Endothelial cell of umbilical vein (primary cell): ENCODE measurements around the gene ARHGEF17. TPM values are rescaled to one million over a fixed set of nuclear protein-coding genes. Genes with fewer than 3 reads are reported as not detected.

Experiments used
- BruUV-seq: library from RNA; stranded (reverse); fragments of 400-500 nt; replicated peaks from 2 replicates; lab custom pipeline; 2021; lab: Mats Ljungman, UMichigan
- CTCF ChIA-PET: fragments of 300-600, 350-600 bp; sonication (Branson Sonifier 250); formaldehyde crosslinking; loops from one replicate; lab custom pipeline; 2021; ENCODE audit warnings: antibody characterized with exemption, inconsistent platforms; lab: Charles Lee
- POLR2A ChIA-PET: fragments of 300-600, 350-600 bp; sonication (Branson Sonifier 250); formaldehyde crosslinking; loops from one replicate; lab custom pipeline; 2021; ENCODE audit warnings: antibody characterized with exemption, inconsistent platforms; lab: Charles Lee
- DNase-seq: peaks from one replicate; pipeline ENCODE4 v3.0.0-alpha.2; 2011; ENCODE audit warnings: low read depth, low spot score
- FAIRE-seq: peaks from 2 replicates; lab custom pipeline; 2011; peaks lifted over from hg19 to GRCh38; lab: Jason Lieb, UNC
- H2AFZ ChIP-seq: 2 replicates; pipeline ENCODE4 v1.6.0; 2012; ENCODE audit warnings: low read depth, low read length, control low read depth, inconsistent platforms
- H3K27ac ChIP-seq: 2 replicates; pipeline ENCODE4 v1.5.1; 2011; ENCODE audit warnings: low read depth, mild to moderate bottlenecking, control low read depth, low read length, moderate library complexity; ENCODE audit not compliant: insufficient read depth
- H3K27me3 ChIP-seq, 2 experiments: 2 replicates each; pipeline versions ENCODE4 v1.6.0 to v1.6.1; 2011; ENCODE audit warnings: low read length in 2 of 2, mixed read lengths in 1 of 2; ENCODE audit not compliant: control insufficient read depth in 2 of 2, insufficient read depth in 2 of 2
- H3K36me3 ChIP-seq, 2 experiments: 2 replicates in 1 of 2; 3 replicates in 1 of 2; pipeline ENCODE4 v1.5.1; 2011; ENCODE audit warnings: low read length in 2 of 2, mild to moderate bottlenecking in 1 of 2, moderate library complexity in 1 of 2; ENCODE audit not compliant: control insufficient read depth in 2 of 2, insufficient read depth in 2 of 2; ENCODE audit errors: extremely low read depth in 1 of 2
- H3K4me1 ChIP-seq: 3 replicates; pipeline ENCODE4 v1.5.1; 2011; ENCODE audit warnings: mild to moderate bottlenecking, low read length; ENCODE audit not compliant: control insufficient read depth, insufficient read depth; ENCODE audit errors: extremely low read depth
- H3K4me2 ChIP-seq: 2 replicates; pipeline ENCODE4 v1.6.1; 2011; ENCODE audit warnings: low read length, control low read depth, mixed read lengths; ENCODE audit not compliant: insufficient read depth
- H3K4me3 ChIP-seq, 3 experiments: fragments of 200-600 bp in 1 of 3; sonication (generic), shearing (Covaris generic) in 1 of 3; replicated peaks in 1 of 3; 2 replicates each; pipeline ENCODE4 v1.5.1; 2011 to 2016; ENCODE audit warnings: control low read depth in 3 of 3, low read length in 3 of 3, mild to moderate bottlenecking in 2 of 3, inconsistent platforms in 1 of 3, low read depth in 1 of 3, moderate library complexity in 1 of 3; ENCODE audit not compliant: insufficient read depth in 1 of 3
- H3K79me2 ChIP-seq: 2 replicates; pipeline ENCODE4 v1.6.0; 2012; ENCODE audit warnings: low read length, inconsistent platforms; ENCODE audit not compliant: control insufficient read depth, insufficient read depth
- H3K9ac ChIP-seq: replicated peaks from 2 replicates; pipeline ENCODE3; 2011; ENCODE audit warnings: low read length, control low read depth; ENCODE audit not compliant: insufficient read depth; ENCODE audit errors: extremely low read depth
- H3K9me1 ChIP-seq: replicated peaks from 3 replicates; pipeline ENCODE4 v1.6.0; 2011; ENCODE audit warnings: mild to moderate bottlenecking, low read length; ENCODE audit not compliant: control insufficient read depth, insufficient read depth; ENCODE audit errors: extremely low read depth
- H3K9me3 ChIP-seq: replicated peaks from 2 replicates; pipeline ENCODE4 v1.5.1; 2012; ENCODE audit warnings: low read length, inconsistent platforms; ENCODE audit not compliant: control insufficient read depth, insufficient read depth
- H4K20me1 ChIP-seq: replicated peaks from 2 replicates; pipeline ENCODE3; 2011; ENCODE audit warnings: mild to moderate bottlenecking, low read length; ENCODE audit not compliant: control insufficient read depth, insufficient read depth; ENCODE audit errors: extremely low read depth
- EZH2 ChIP-seq: IDR thresholded peaks from 2 replicates; pipeline ENCODE4 v1.6.1; 2012; ENCODE audit warnings: borderline replicate concordance, low read depth, mild to moderate bottlenecking, moderate library complexity, low read length, inconsistent platforms; ENCODE audit not compliant: severe bottlenecking
- FOS ChIP-seq: IDR thresholded peaks from 2 replicates; pipeline ENCODE4 v1.6.1; 2011; ENCODE audit warnings: mild to moderate bottlenecking, low read length, moderate library complexity, borderline replicate concordance; ENCODE audit not compliant: insufficient read depth
- GATA2 ChIP-seq: IDR thresholded peaks from 2 replicates; pipeline ENCODE4 v1.7.0; 2011; ENCODE audit warnings: low read depth, mild to moderate bottlenecking, moderate library complexity, mixed read lengths, low read length; ENCODE audit not compliant: insufficient read length, insufficient read depth
- JUN ChIP-seq: IDR thresholded peaks from 2 replicates; pipeline ENCODE4 v1.6.1; 2011; ENCODE audit warnings: borderline replicate concordance, low read depth; ENCODE audit not compliant: insufficient read length, insufficient read depth
- MYC ChIP-seq: IDR thresholded peaks from one replicate; pipeline ENCODE4 v1.6.1; 2011; ENCODE audit warnings: mild to moderate bottlenecking, low read depth, low read length
- POLR2A ChIP-seq: IDR thresholded peaks from 2 replicates; pipeline ENCODE4 v1.6.1; 2012; ENCODE audit warnings: low read depth, mild to moderate bottlenecking, control low read depth, low read length
- POLR2AphosphoS5 ChIP-seq: IDR thresholded peaks from 2 replicates; pipeline ENCODE4 v1.6.1; 2012; ENCODE audit warnings: low read depth, mild to moderate bottlenecking, control low read depth, low read length, moderate library complexity; ENCODE audit not compliant: insufficient read depth
- dilution Hi-C: fragments of 300-500 bp; cut with MboI; formaldehyde crosslinking; loops from one replicate; pipeline ENCODE4 v1.15.0; 2019; ENCODE audit warnings: low sequenced_read_pairs; ENCODE audit not compliant: extremely low pct_ligation_motif_present
- intact Hi-C: fragments of 100-400 bp; cut with micrococcal nuclease; formaldehyde crosslinking; loops from one replicate; pipeline ENCODE4 v1.10.0; 2022
- polyA plus RNA-seq, 4 experiments: library from polyadenylated mRNA; depleted of rRNA in 3 of 4; stranded (reverse) in 3 of 4; unstranded in 1 of 4; fragments of >200 nt; gene quantifications; 2 replicates each; pipeline versions ENCODE4 v1.2.1 to v1.2.3, GENCODE V29; 2011 to 2012; ENCODE audit warnings: missing spikeins in 1 of 4
- total RNA-seq: library from RNA; stranded (reverse); gene quantifications from 2 replicates; pipeline ENCODE4 v1.2.3, GENCODE V29; 2021
- TF ChIP-seq, protein P1 (sequence below), 2 donors: IDR thresholded peaks; 1 replicate in 1 of 2; 2 replicates in 1 of 2; pipeline ENCODE4 v1.5.1; 2011; ENCODE audit warnings: low read length in 2 of 2, mild to moderate bottlenecking in 2 of 2, moderate library complexity in 2 of 2, control low read depth in 1 of 2, inconsistent platforms in 1 of 2, low read depth in 1 of 2; ENCODE audit not compliant: insufficient read depth in 1 of 2; ENCODE audit errors: extremely low read depth in 1 of 2
- TF ChIP-seq, protein P2 (sequence below): IDR thresholded peaks from 2 replicates; pipeline ENCODE4 v1.6.1; 2011; ENCODE audit not compliant: insufficient read depth, insufficient read length

The ARHGEF17 gene
- total and polyA plus RNA-seq, 2 donors (not counting 3 experiments of a cell fraction or from before 2014, with no cell fraction given) = 74.9 to 89.9 TPM

DNA sequence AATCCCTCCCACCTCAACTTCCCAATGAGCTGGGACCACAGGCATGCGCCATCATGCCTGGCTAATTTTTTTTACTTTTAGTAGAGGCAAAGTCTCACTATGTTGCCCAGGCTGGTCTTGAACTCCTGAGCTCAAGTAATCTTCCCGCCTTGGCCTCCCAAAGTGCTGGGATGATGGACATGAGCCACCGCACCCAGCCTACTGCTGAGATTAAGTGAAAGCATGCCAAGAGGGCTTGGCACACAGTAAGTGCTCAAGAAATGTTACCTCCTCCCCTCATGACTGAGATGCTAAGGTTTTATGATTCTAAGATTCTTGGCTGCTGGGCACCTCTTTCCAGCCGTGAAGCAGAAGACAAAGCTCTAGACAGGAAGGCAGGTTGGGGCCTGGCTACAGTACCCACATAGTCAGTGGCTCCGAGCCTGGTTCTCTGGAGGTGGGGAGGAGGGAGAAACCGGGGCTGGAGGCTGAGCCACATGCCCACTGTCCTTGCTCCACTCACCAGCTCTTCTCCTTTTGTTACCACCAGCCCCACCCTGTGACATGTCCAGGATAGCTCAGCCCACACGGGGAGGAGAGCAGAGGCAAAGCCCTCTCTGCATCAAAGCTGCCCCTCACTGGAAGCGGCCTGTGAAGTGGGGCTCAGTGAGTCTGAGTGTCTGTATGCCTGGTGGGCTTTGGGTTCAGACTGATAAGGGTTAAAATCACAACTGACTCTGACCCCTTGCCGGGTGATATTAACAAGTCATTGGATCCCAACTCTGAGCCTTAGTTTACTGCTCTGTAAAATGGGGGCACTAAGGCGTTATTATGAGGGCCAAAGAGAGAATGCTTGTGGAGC, 12.9 kb downstream of the ARHGEF17 start:
- Histone ChIP-seq H3K9me1 (no peaks in the 10 kb centered on the region), H3K27me3 (no peaks in the 10 kb centered on the region), H4K20me1 (no peaks in the 10 kb centered on the region), H3K27ac (peak overlapping the region; percentile 90), H2AFZ (no peak overlapping the region), H3K4me1 (peaks cover 39% of the 10 kb centered on the region), H3K9ac (peak overlapping the region; percentile 30), H3K4me3 (no peak overlapping the region), H3K79me2 (peaks cover 10% of the 10 kb centered on the region), H3K9me3 (no peaks in the 10 kb centered on the region), H3K4me2 (no peak overlapping the region), H3K36me3 (peaks cover 0 to 8% of the 10 kb centered on the region in 2 experiments)
- no peak for TF ChIP-seq GATA2
- TF ChIP-seq, protein P1, sequence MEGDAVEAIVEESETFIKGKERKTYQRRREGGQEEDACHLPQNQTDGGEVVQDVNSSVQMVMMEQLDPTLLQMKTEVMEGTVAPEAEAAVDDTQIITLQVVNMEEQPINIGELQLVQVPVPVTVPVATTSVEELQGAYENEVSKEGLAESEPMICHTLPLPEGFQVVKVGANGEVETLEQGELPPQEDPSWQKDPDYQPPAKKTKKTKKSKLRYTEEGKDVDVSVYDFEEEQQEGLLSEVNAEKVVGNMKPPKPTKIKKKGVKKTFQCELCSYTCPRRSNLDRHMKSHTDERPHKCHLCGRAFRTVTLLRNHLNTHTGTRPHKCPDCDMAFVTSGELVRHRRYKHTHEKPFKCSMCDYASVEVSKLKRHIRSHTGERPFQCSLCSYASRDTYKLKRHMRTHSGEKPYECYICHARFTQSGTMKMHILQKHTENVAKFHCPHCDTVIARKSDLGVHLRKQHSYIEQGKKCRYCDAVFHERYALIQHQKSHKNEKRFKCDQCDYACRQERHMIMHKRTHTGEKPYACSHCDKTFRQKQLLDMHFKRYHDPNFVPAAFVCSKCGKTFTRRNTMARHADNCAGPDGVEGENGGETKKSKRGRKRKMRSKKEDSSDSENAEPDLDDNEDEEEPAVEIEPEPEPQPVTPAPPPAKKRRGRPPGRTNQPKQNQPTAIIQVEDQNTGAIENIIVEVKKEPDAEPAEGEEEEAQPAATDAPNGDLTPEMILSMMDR (IDR thresholded peaks at IDR 0.05; ENCODE audit: extremely low read depth in 1 of 2, insufficient read depth in 1 of 2, low read depth in 1 of 2, low read length in 2 of 2) = no peak
- TF ChIP-seq EZH2 = no peak
- no peak for TF ChIP-seq POLR2AphosphoS5
- no peak for TF ChIP-seq JUN
- no peak for TF ChIP-seq FOS
- no peak for TF ChIP-seq POLR2A
- no peak for TF ChIP-seq MYC
- TF ChIP-seq, protein P2, sequence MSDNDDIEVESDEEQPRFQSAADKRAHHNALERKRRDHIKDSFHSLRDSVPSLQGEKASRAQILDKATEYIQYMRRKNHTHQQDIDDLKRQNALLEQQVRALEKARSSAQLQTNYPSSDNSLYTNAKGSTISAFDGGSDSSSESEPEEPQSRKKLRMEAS = no peak
- CTCF ChIA-PET = interaction anchor here (0.8 to 5.7 kb wide), 5 partner anchors 8 to 73 kb away, joined by 3 to 57 read pairs (median 3); partner anchors contain the start of gene ARHGEF17
- POLR2A ChIA-PET = no interaction called here
- BruUV-seq = no TSS peak
- DNase-seq = peak; percentile 48
- intact Hi-C loops = loop anchor here (1.0 kb wide), 1 partner anchor 8 kb away; no protein-coding TSS in a partner anchor
- dilution Hi-C loops = no loop called here
- FAIRE-seq = no peak
